ENCODE results near the gene ANAPC13.

Gene ANAPC13

DNA sequence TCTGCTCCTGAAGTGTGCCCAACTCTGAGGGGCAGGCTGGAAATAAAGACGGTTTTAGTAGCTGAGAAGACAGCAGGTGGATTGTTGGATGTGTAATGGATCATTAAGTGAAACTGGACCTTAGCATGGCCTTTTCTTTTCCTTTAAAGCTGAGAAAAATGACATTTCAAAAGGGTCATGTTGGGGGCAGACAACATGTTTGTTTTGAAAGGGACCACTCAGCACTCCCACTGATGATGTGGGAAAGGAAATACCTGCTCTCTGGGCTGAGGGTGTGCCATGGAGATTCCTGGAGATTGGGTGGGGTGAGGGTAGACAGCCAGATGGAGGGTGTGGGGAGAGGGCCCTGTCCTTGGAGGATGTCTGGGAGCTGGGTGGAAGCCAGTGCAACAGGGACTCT, 38.4 kb downstream of the ANAPC13 start:
- no peak for DNase-seq

DNA sequence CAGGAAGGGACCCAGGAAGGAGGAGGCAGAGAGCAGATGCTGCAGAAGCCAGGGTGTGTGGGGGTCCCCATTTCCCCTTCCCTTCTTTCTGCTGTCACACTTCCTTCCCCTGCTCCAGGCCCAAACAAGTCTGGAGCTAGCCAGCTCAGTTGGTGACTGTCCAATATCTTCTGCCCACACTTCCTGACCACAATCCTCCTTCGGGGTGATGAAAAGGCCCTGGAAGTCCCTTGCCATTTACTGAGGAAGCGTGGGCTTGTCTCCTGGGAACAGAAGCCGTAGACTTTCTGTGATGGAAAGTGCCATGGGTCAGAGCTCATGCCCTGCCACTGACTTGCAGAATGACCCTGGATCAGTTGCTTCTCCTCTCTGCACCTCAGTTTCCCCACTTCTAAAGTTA, 39.0 kb downstream of the ANAPC13 start:
- no peak for DNase-seq

- DNase-seq = no peak
Measured at GRCh38 chr3:134445636-134446035, 40.1 kb downstream of the ANAPC13 start.

DNA sequence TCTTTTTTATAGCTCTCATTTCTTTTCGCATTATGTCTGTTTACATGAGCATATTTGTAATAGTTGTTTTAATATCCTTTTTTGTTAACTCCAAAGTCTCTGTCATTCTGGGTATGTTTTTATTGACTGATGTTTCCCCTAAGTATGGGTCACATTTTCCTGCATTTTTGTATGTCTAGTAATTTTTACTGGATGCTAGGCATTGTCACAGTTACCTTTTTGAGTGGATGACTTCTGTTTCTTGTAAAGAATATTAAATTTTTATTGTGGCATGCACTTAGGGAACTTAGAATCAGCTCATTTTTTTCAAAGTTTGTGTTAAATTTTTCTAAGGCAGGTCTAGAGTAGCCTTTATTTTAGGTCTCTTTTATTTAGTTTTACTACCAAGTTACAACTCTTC, 40.7 kb downstream of the ANAPC13 start:
- DNase-seq = no peak

GRCh38 chr3:134441821-134442220, 44.0 kb downstream of the ANAPC13 start:
- DNase-seq = no peak

DNA sequence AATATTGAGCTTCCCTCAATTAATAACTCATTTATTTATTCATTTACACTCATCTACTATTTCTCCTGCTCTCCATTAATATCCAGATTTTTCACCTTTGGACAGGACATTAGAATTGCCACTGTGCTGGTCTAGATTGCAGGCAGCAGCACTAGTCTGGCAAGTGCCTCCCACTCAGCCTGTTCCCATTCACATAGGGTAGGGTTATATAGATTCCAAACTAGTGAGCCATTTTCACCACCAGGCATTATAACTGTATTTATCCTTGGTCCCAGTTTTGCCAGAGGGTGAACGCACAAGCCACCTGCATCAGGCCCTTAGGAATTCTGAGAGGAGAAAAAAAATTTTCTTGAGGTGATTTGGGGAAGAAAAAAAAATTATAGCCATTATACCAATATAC, 44.5 kb downstream of the ANAPC13 start:
- no peak for DNase-seq

- DNase-seq = no peak
Measured at GRCh38 chr3:134437211-134437752, 48.5 kb downstream of the ANAPC13 start.

DNA sequence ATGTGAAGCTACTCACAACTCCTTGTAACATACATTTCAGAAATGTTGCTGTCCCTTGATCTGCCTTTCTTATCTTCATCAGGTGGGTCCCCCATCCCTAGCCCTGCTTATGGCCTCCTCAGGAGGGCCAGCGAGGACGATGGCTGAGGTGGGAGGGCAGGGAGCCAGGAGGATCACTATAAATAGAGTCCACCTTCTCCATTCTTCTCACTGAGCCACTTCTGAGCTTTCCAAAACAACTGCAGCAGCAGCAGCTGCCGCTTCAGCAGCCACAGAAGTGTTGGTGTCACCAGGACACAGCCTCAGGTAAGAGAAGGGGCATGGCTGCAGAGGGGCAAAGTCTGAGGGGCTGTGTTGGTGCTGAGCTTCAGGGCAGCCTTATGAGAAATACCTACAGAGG, 53.5 kb downstream of the ANAPC13 start:
- peak in 1 of 2 experiments; percentile 29 for DNase-seq

- DNase-seq = peak; percentile 100
Measured at GRCh38 chr3:134430950-134431445, 54.8 kb downstream of the ANAPC13 start.

DNA sequence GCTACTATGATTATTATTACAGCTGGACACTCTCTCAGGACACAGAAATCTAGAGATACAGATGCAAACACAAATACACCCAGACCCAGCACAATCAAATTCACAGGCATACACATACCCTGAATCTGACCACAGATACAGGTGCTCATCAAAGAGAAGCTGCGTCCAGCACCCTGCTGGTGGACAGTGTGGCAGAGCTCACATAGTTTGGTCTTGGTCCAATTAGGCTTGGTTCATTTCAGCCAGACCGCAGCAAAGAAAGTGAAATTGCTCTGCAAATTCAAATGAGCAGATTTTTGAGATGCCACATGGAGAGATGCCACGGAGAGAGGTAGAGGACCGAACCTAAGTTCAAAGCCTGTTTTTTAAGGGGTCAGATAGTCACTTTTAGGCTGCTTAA, 55.6 kb downstream of the ANAPC13 start:
- no peak for DNase-seq

- DNase-seq = no peak
Measured at GRCh38 chr3:134428401-134428800, 57.4 kb downstream of the ANAPC13 start.
